HEK293 (cell line): ENCODE results near the gene C3orf80.
"Not testable (repeated sequence)": the region's sequence is repeated elsewhere in the genome, so short reads cannot be mapped to it uniquely, and the experiment has no call there.

Experiments
- CTCF ChIP-seq: fragments of 450-650 bp; formaldehyde crosslinking; IDR thresholded peaks from 2 replicates; pipeline ENCODE4 v1.5.1; 2016; ENCODE audit warnings: missing biosample characterization, missing genetic modification characterization
- ELK4 ChIP-seq: IDR thresholded peaks from 2 replicates; pipeline ENCODE4 v1.6.1; 2011; ENCODE audit warnings: mild to moderate bottlenecking, low read depth, low read length, borderline replicate concordance
- ZBTB11 ChIP-seq: fragments of 450-650 bp; formaldehyde crosslinking; conservative IDR thresholded peaks from 2 replicates; pipeline ENCODE4 v1.5.1; 2016; ENCODE audit warnings: low read depth, missing biosample characterization, missing genetic modification characterization
- ZNF114 ChIP-seq: fragments of 450-650 bp; formaldehyde crosslinking; IDR thresholded peaks from 2 replicates; pipeline ENCODE4 v1.5.0; 2017; ENCODE audit warnings: missing biosample characterization, missing genetic modification characterization
- ZNF155 ChIP-seq: fragments of 450-650 bp; formaldehyde crosslinking; IDR thresholded peaks from 2 replicates; pipeline ENCODE4 v1.5.1; 2016; ENCODE audit warnings: missing biosample characterization, missing genetic modification characterization
- ZNF184 ChIP-seq: fragments of 450-650 bp; IDR thresholded peaks from 2 replicates; pipeline ENCODE4 v1.5.1; 2018; ENCODE audit warnings: missing biosample characterization, mild to moderate bottlenecking, missing genetic modification characterization
- ZNF202 ChIP-seq: fragments of 450-650 bp; formaldehyde crosslinking; IDR thresholded peaks from 2 replicates; pipeline ENCODE4 v1.5.1; 2016; ENCODE audit warnings: missing biosample characterization, missing genetic modification characterization, borderline replicate concordance
- ZNF274 ChIP-seq, 2 experiments: fragments of 200-500 bp in 1 of 2; fragments of 450-650 bp in 1 of 2; sonication (Bioruptor generic) in 1 of 2; formaldehyde crosslinking in 1 of 2; IDR thresholded peaks; 2 replicates each; pipeline versions ENCODE4 v1.5.1 to v1.6.1; 2014 to 2016; ENCODE audit warnings: borderline replicate concordance in 1 of 2, inconsistent platforms in 1 of 2, low read length in 1 of 2, missing biosample characterization in 1 of 2, missing genetic modification characterization in 1 of 2
- ZNF398 ChIP-seq: fragments of 450-650 bp; formaldehyde crosslinking; IDR thresholded peaks from 2 replicates; pipeline ENCODE4 v1.5.1; 2017; ENCODE audit warnings: missing biosample characterization, missing genetic modification characterization
- ZSCAN30 ChIP-seq: fragments of 450-650 bp; IDR thresholded peaks from 2 replicates; pipeline ENCODE4 v1.5.1; 2018; ENCODE audit warnings: missing biosample characterization, mild to moderate bottlenecking, missing genetic modification characterization, moderate library complexity

GRCh38 chr3:160204396-160205011, 20.7 kb upstream of the C3orf80 start:
- not testable (repeated sequence) for TF ChIP-seq ZBTB11 (tag by site-specific recombination); CTCF (tag by site-specific recombination); ZNF184 (tag by site-specific recombination); ZSCAN30; ZNF114 (tag by site-specific recombination); ELK4; ZNF202 (tag by site-specific recombination); ZNF274 (IDR thresholded peaks at IDR 0.05; ENCODE audit: low read length); ZNF274 (tag by site-specific recombination; IDR thresholded peaks at IDR 0.05; ENCODE audit: borderline replicate concordance); ZNF155 (tag by site-specific recombination); ZNF398 (tag by site-specific recombination)
